Activated CD4-positive, alpha-beta T cell treated with anti-CD3 and anti-CD28 coated beads, Interleukin-2, amount 50 U/mL, for 24 hours (primary cell): ENCODE data around the gene DDX5.

ENCODE experiments used
- DNase-seq, 2 donors: peaks; one replicate each; pipeline ENCODE4 v3.0.0-alpha.2; 2020; ENCODE audit warnings: low read depth in 1 of 2, low spot score in 1 of 2

The DDX5 gene

DNA sequence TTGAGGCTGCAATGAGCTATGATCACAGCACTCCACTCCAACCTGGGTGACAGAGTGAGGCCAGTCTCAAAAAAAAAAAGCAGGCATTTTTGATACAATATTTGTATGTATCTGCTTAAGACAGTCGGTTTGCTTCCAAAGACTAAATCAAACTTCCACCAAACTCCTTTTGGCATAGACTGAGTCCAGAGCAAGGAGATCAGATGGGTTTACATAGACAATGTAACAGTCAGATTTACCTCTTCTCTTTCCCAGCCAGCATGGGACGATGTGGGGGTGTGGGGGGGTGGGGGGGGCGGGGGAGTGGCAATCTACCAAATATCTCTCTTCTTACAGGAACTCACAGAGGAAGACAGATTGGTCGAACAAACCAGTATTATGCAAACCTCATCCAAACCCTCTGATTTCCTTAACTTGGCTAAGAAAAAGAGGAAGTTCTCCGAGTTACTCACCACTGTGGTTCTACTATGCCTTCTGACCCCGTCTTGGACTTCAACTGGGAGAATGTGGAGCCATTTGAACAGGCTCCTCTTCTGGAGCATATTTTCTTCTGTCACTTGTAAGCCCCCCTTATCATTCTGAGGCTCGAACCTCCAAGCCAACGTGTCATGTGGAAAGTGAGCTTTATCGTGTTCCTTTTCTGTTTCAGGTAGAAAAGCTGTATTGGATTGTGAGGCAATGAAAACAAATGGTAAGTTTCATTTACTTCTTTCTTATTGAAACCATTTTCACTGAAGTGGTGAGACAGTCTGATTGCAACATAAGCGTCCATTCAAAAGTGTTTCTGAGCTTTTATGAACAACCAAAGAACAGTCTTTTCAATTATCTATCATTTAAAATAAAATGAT is 57.2 kb downstream of the DDX5 start, which contains the start of gene MILR1:
MILR1 (plus strand) TSS at position 451 of the 848 bp plus-strand sequence; CDS start at position 505, 54 bp downstream.
- no peak for DNase-seq
